AG04450 (cell line): ENCODE data around the gene ARMC9. TPM values are rescaled to one million over a fixed set of nuclear protein-coding genes. Genes with fewer than 3 reads are reported as not detected.
A peak's percentile ranks its signal among the peaks of the same experiment; 100 is the strongest.
"Not testable (repeated sequence)": the region's sequence is repeated elsewhere in the genome, so short reads cannot be mapped to it uniquely, and the experiment has no call there.

Source experiments
- CTCF ChIA-PET: fragments of 300-600, 350-600 bp; formaldehyde crosslinking; extraction: SDS; loops from one replicate; lab custom pipeline; 2022; ENCODE audit warnings: antibody characterized with exemption, inconsistent platforms; lab: Charles Lee
- POLR2A ChIA-PET: fragments of 350-600 bp; formaldehyde crosslinking; extraction: SDS; loops from one replicate; lab custom pipeline; 2021; ENCODE audit warnings: antibody characterized with exemption, inconsistent platforms; lab: Yijun Ruan, JAX
- DNase-seq: peaks from one replicate; pipeline ENCODE4 v3.0.0-alpha.2; 2011; ENCODE audit warnings: low read depth, low spot score
- H3K27ac ChIP-seq: one replicate; pipeline ENCODE4 v1.5.1; 2012; ENCODE audit warnings: low read depth, low read length, control low read depth
- H3K27me3 ChIP-seq: one replicate; pipeline ENCODE4 v1.6.0; 2012; ENCODE audit warnings: low read length; ENCODE audit not compliant: control insufficient read depth, insufficient read depth
- H3K4me3 ChIP-seq: 2 replicates; pipeline ENCODE4 v1.5.1; 2011; ENCODE audit warnings: mild to moderate bottlenecking, low read depth, low read length, control low read depth
- H3K9me3 ChIP-seq: 2 replicates; pipeline ENCODE4 v1.5.1; 2012; ENCODE audit warnings: low read length; ENCODE audit not compliant: control insufficient read depth, insufficient read depth
- CTCF ChIP-seq: IDR thresholded peaks from 2 replicates; pipeline ENCODE4 v1.5.1; 2011; ENCODE audit warnings: low read depth, low read length, control low read depth, inconsistent platforms
- polyA plus RNA-seq: library from polyadenylated mRNA; depleted of rRNA; stranded (reverse); fragments of >200 nt; gene quantifications from 2 replicates; pipeline ENCODE4 v1.2.3, GENCODE V29; 2011

The ARMC9 gene
- polyA plus RNA-seq, 1 experiment: 49.4 TPM

DNA sequence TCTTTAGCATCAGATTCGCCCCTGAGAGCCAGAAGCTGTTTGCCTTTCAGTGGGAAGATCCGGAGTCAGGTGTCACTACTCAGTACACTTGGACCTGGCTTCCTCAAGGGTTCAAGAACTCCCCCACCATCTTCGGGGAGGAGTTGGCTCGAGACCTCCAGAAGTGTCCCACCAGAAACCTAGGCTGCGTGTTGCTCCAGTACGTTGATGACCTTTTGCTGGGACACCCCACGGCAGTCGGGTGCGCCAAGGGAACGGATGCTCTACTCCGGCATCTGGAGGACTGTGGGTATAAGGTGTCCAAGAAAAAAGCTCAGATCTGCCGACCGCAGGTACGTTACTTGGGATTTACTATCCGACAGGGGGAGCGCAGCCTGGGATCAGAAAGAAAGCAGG lies 205.8 kb downstream of the ARMC9 start:
- H3K27ac ChIP-seq, H3K4me3 ChIP-seq, H3K27me3 ChIP-seq, POLR2A ChIA-PET, DNase-seq, H3K9me3 ChIP-seq: not testable (repeated sequence)
- CTCF ChIA-PET: interaction anchor here (1.1 to 6.0 kb wide), 3 partner anchors 68 to 300 kb away, joined by 3 to 45 read pairs (median 6); no protein-coding TSS in a partner anchor

GRCh38 chr2:231405601-231406367 lies 207.4 kb downstream of the ARMC9 start:
- H3K27ac ChIP-seq, H3K4me3 ChIP-seq, H3K27me3 ChIP-seq, DNase-seq, POLR2A ChIA-PET: not testable (repeated sequence)
- peaks cover 11% of the 10 kb centered on the region for H3K9me3 ChIP-seq
- TF ChIP-seq CTCF: peak; percentile 31; the same call in 1 of the 2 replicates
- CTCF ChIA-PET: interaction anchor here (0.9 to 6.0 kb wide), 20 partner anchors 9 to 303 kb away, joined by 3 to 45 read pairs (median 4); no protein-coding TSS in a partner anchor

DNA sequence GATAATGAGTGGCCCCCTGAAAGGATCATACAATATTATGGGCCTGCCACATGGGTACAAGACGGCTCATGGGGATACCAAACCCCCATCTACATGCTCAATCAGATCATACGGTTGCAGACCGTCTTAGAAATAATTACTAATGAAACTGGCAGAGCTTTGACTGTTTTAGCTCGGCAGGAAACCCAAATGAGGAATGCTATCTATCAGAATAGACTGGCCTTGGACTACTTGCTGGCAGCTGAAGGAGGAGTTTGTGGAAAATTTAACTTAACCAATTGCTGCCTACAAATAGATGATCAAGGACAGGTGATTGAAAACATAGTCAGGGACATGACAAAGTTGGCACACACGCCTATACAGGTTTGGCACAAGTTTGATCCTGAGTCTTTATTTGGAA lies 209.3 kb downstream of the ARMC9 start:
- DNase-seq, H3K27ac ChIP-seq, H3K27me3 ChIP-seq, POLR2A ChIA-PET, H3K4me3 ChIP-seq: not testable (repeated sequence)
- peaks cover 11% of the 10 kb centered on the region for H3K9me3 ChIP-seq
- CTCF ChIA-PET: interaction anchor here (1.6 to 6.0 kb wide), 2 partner anchors 111 to 215 kb away, joined by 6 to 45 read pairs; no protein-coding TSS in a partner anchor

DNA sequence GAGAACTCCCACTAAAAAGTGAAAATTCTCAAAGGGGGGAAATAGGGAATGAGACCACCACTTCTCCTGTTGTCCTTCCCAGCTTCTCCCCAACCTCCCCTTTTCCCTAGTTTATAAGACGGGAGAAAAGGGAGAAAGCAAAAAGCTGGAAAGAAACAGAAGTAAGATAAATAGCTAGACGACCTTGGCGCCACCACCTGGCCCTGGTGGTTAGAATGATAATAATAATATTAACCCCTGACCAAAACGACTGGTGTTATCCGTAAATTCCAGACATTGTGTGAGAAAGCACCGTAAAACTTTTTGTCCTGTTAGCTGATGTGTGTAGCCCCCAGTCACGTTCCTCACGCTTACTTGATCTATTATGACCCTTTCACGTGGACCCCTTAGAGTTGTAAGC lies 209.9 kb downstream of the ARMC9 start:
- POLR2A ChIA-PET, H3K27me3 ChIP-seq, H3K27ac ChIP-seq, DNase-seq, H3K4me3 ChIP-seq: not testable (repeated sequence)
- CTCF ChIA-PET: interaction anchor here (0.6 kb wide), 1 partner anchor 42 kb away, joined by 3 read pairs; no protein-coding TSS in a partner anchor
- H3K9me3 ChIP-seq: peaks cover 11% of the 10 kb centered on the region

- TF ChIP-seq CTCF: no peak
- ChIA-PET CTCF (interaction anchor here (1.2 to 10.2 kb wide), 2 partner anchors 114 to 182 kb away, joined by 4 to 173 read pairs; no protein-coding TSS in a partner anchor), POLR2A (no interaction called here)
- H3K4me3 ChIP-seq: no peak overlapping the region
- H3K27me3 ChIP-seq: no peaks in the 10 kb centered on the region
- peaks cover 11% of the 10 kb centered on the region for H3K9me3 ChIP-seq
- no peak overlapping the region for H3K27ac ChIP-seq
- no peak for DNase-seq
Measured at GRCh38 chr2:231409776-231410175, 211.3 kb downstream of the ARMC9 start.

DNA sequence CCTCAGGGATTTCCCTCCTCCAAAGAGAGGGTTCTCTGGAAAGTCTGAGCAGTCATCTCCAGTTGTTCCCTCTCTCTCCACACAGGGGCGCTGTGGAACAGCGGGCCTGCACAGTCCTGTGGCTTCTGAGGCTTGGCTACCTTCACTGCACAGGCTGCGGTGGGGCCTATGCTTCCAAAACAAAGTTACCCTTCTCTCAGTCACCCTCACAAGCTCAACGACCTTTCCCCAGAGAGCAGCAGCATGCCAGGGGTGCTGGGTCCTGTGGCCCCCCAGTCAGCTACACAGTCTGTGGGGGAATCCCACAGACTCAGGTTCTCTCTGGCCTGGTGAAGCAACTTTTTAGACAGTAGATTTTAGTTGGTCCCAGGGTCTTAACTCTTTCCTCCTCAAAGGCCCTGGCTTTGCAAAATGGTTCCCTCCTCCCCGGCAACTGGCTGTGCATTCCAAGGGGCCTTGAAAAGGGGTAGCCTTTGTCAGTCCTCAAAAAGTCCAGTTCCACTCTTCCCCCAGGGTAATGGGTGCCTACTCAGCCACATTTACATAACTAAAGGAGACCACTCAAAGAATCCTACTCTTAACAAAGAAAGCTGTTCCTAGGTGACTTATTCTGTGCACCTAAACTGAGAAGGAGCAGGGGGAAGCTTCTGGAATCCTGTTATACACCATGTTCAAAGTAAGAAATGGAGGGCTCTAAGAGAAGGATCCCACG lies 212.0 kb downstream of the ARMC9 start:
- POLR2A ChIA-PET: no interaction called here
- H3K9me3 ChIP-seq: peaks cover 11% of the 10 kb centered on the region
- peak; percentile 27 for TF ChIP-seq CTCF
- H3K4me3 ChIP-seq: no peak overlapping the region
- H3K27ac ChIP-seq: no peak overlapping the region
- H3K27me3 ChIP-seq: no peaks in the 10 kb centered on the region
- CTCF ChIA-PET: interaction anchor here (1.2 to 10.2 kb wide), 8 partner anchors 9 to 307 kb away, joined by 4 to 173 read pairs (median 12); no protein-coding TSS in a partner anchor
- DNase-seq: no peak
